DOHH2 (cell line): ENCODE data around the gene HMCN2.

ENCODE experiments used
- EZH2phosphoT487 ChIP-seq: fragments of 200-600 bp; sonication (generic); IDR thresholded peaks from 2 replicates; pipeline ENCODE4 v1.6.1; 2017; ENCODE audit warnings: borderline replicate concordance, mild to moderate bottlenecking, antibody characterized with exemption, low read length, moderate library complexity, mixed read lengths
- TF ChIP-seq, protein P1 (sequence below): fragments of 200-600 bp; sonication (generic); IDR thresholded peaks from one replicate; pipeline ENCODE4 v1.5.1; 2014; ENCODE audit warnings: antibody characterized with exemption, mild to moderate bottlenecking, low read depth, low read length; ENCODE audit not compliant: poor library complexity, severe bottlenecking

DNA sequence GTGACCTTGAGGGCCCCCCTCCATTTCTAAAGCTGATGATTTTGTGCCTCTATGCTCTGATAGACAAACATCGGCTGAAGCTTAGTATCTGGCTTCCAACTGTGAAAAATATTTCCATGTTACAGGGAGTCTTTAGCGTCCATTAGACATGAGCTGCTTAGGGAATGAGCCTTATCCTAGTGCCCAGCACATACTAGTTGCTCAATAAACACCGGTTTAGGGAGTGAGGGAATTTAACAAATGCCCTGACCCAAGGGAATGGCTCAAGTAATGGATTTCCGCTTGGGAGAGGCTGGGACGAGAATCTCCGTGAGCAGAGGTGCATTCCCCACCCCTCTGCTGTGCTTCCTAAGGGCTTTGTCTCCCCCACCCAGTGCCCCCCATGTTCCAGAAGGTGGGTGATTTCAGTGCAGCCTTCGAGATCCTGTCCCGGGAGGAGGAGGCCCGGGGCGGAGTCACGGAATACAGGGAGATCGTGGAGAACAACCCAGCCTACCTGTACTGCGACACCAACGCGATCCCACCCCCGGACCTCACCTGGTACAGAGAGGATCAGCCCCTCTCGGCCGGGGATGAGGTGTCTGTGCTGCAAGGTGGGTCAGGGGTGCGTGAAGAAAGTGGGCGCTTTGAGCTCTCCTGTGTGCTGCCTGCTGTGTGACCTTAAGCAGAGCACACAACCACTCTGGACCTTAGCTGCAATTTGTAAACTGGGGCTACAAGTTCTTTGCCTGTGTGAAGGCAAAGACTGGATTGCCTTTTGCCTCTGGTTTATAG lies 113.5 kb downstream of the HMCN2 start:
- TF ChIP-seq, protein P1, sequence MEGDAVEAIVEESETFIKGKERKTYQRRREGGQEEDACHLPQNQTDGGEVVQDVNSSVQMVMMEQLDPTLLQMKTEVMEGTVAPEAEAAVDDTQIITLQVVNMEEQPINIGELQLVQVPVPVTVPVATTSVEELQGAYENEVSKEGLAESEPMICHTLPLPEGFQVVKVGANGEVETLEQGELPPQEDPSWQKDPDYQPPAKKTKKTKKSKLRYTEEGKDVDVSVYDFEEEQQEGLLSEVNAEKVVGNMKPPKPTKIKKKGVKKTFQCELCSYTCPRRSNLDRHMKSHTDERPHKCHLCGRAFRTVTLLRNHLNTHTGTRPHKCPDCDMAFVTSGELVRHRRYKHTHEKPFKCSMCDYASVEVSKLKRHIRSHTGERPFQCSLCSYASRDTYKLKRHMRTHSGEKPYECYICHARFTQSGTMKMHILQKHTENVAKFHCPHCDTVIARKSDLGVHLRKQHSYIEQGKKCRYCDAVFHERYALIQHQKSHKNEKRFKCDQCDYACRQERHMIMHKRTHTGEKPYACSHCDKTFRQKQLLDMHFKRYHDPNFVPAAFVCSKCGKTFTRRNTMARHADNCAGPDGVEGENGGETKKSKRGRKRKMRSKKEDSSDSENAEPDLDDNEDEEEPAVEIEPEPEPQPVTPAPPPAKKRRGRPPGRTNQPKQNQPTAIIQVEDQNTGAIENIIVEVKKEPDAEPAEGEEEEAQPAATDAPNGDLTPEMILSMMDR: no peak
- no peak for TF ChIP-seq EZH2phosphoT487
